Astrocyte of the spinal cord (primary cell): ENCODE data around the gene GH1.
A peak's percentile ranks its signal among the peaks of the same experiment; 100 is the strongest.

Experiments
- DNase-seq: peaks from one replicate; pipeline ENCODE4 v3.0.0; 2011; ENCODE audit warnings: low read depth, low spot score
- H3K4me3 ChIP-seq: 2 replicates; pipeline ENCODE4 v1.5.1; 2011; ENCODE audit warnings: low read depth, mild to moderate bottlenecking, low read length, moderate library complexity
- CTCF ChIP-seq: IDR thresholded peaks from 2 replicates; pipeline ENCODE4 v1.5.1; 2012; ENCODE audit warnings: low read depth, mild to moderate bottlenecking, low read length, inconsistent platforms
- in situ Hi-C: cut with HindIII; loops from 2 replicates; pipeline ENCODE4 v1.10.0; 2017; ENCODE audit warnings: low sequenced_read_pairs

GH1 gene

GRCh38 chr17:63960006-63960405 lies 41.4 kb upstream of the GH1 start:
- H3K4me3 ChIP-seq: no peak overlapping the region
- in situ Hi-C loops: no loop called here
- no peak for DNase-seq
- no peak for TF ChIP-seq CTCF

GRCh38 chr17:63956296-63956920 lies 37.8 kb upstream of the GH1 start:
- H3K4me3 ChIP-seq: no peak overlapping the region
- in situ Hi-C loops: no loop called here
- no peak for TF ChIP-seq CTCF
- peak; percentile 16 for DNase-seq

GRCh38 chr17:63955791-63956190 lies 37.2 kb upstream of the GH1 start:
- no peak for TF ChIP-seq CTCF
- no peak for DNase-seq
- H3K4me3 ChIP-seq: no peak overlapping the region
- in situ Hi-C loops: no loop called here

GRCh38 chr17:63955232-63955631 lies 36.6 kb upstream of the GH1 start:
- TF ChIP-seq CTCF: no peak
- H3K4me3 ChIP-seq: no peak overlapping the region
- in situ Hi-C loops: no loop called here
- no peak for DNase-seq

GRCh38 chr17:63954402-63955063 lies 35.9 kb upstream of the GH1 start:
- DNase-seq: no peak
- no peak for TF ChIP-seq CTCF
- no peak overlapping the region for H3K4me3 ChIP-seq
- in situ Hi-C loops: no loop called here

- no peak for DNase-seq
- TF ChIP-seq CTCF: peak; percentile 36
- in situ Hi-C loops: no loop called here
- H3K4me3 ChIP-seq: no peak overlapping the region
Observed at GRCh38 chr17:63950940-63951907, 32.6 kb upstream of the GH1 start.
